CD4-positive, alpha-beta T cell treated with Interleukin-12 subunit alpha and Interleukin-12 subunit beta, for 1 hour (primary cell): ENCODE results near the gene F11R.
A peak's percentile ranks its signal among the peaks of the same experiment; 100 is the strongest.
"Not testable (repeated sequence)": the region's sequence is repeated elsewhere in the genome, so short reads cannot be mapped to it uniquely, and the experiment has no call there.

Experiments used
- DNase-seq: peaks from one replicate; pipeline ENCODE4 v3.0.0-alpha.2; 2020

The F11R gene

GRCh38 chr1:160961419-160961818 is 59.5 kb downstream of the F11R start:
- DNase-seq = no peak

GRCh38 chr1:160956966-160957365 is 64.0 kb downstream of the F11R start:
- no peak for DNase-seq

- peak; percentile 54 for DNase-seq
Measured at GRCh38 chr1:160954158-160955104, 66.5 kb downstream of the F11R start, which contains the start of gene ITLN2. TSS of gene ITLN2 (minus strand) at chr1:160954809. CDS start at chr1:160954741, 68 bp downstream.

GRCh38 chr1:160953030-160953429 is 67.9 kb downstream of the F11R start:
- no peak for DNase-seq

GRCh38 chr1:160952129-160952510 is 68.8 kb downstream of the F11R start:
- no peak for DNase-seq

- peak; percentile 75 for DNase-seq
Measured at GRCh38 chr1:160951443-160952128, 69.4 kb downstream of the F11R start.

GRCh38 chr1:160950657-160951056 is 70.3 kb downstream of the F11R start:
- DNase-seq = no peak

GRCh38 chr1:160949881-160950280 is 71.1 kb downstream of the F11R start:
- no peak for DNase-seq

- DNase-seq = not testable (repeated sequence)
Measured at GRCh38 chr1:160949216-160949880, 71.6 kb downstream of the F11R start.

- DNase-seq = not testable (repeated sequence)
Measured at GRCh38 chr1:160947174-160947759, 73.7 kb downstream of the F11R start.

- not testable (repeated sequence) for DNase-seq
Measured at GRCh38 chr1:160945881-160946280, 75.1 kb downstream of the F11R start.
